IMR-90 (cell line): Measurements from ENCODE around the gene CHAF1B. TPM values are rescaled to one million over a fixed set of nuclear protein-coding genes. Genes with fewer than 3 reads are reported as not detected.
A peak's percentile ranks its signal among the peaks of the same experiment; 100 is the strongest.

Experiments
- ATAC-seq: fragments of 200-7000 bp; cut with Tn5 transposase; 2 replicates; pipeline ENCODE4 v1.9.1; 2020; ENCODE audit warnings: low read depth, mild to moderate bottlenecking, moderate library complexity
- BruUV-seq: library from RNA; stranded (reverse); fragments of 400-500 nt; replicated peaks from 2 replicates; lab custom pipeline; 2021; lab: Mats Ljungman, UMichigan
- CTCF ChIA-PET: fragments of 300-600 bp; formaldehyde crosslinking; extraction: SDS; loops from one replicate; lab custom pipeline; 2021; ENCODE audit warnings: antibody characterized with exemption; lab: Yijun Ruan, JAX
- POLR2A ChIA-PET: fragments of 300-600 bp; sonication (Branson Sonifier 250); formaldehyde crosslinking; loops from one replicate; lab custom pipeline; 2022; ENCODE audit warnings: antibody characterized with exemption; ENCODE audit not compliant: unreplicated experiment; lab: Charles Lee
- DNase-seq: peaks from one replicate; pipeline ENCODE4 v3.0.0; 2013
- H2AFZ ChIP-seq: replicated peaks from 2 replicates; pipeline ENCODE3; 2013; ENCODE audit warnings: low read length, mild to moderate bottlenecking; ENCODE audit not compliant: poor library complexity
- H2AK5ac ChIP-seq: 2 replicates; pipeline ENCODE4 v1.6.1; 2013; ENCODE audit warnings: low read depth, low read length, inconsistent platforms
- H2AK9ac ChIP-seq: replicated peaks from 2 replicates; pipeline ENCODE3; 2013; ENCODE audit warnings: mild to moderate bottlenecking, low read depth, low read length, moderate library complexity; ENCODE audit not compliant: poor library complexity
- H2BK120ac ChIP-seq: 2 replicates; pipeline ENCODE4 v1.6.1; 2013; ENCODE audit warnings: low read depth, low read length, inconsistent platforms
- H2BK15ac ChIP-seq: 3 replicates; pipeline ENCODE4 v1.6.1; 2013; ENCODE audit warnings: low read depth, low read length, inconsistent platforms
- H2BK20ac ChIP-seq: 2 replicates; pipeline ENCODE4 v1.6.1; 2013; ENCODE audit warnings: low read depth, mild to moderate bottlenecking, inconsistent platforms, low read length, moderate library complexity
- H2BK5ac ChIP-seq: 2 replicates; pipeline ENCODE4 v1.6.1; 2013; ENCODE audit warnings: mild to moderate bottlenecking, low read depth, low read length, inconsistent platforms; ENCODE audit not compliant: poor library complexity, severe bottlenecking
- H3K14ac ChIP-seq: replicated peaks from 2 replicates; pipeline ENCODE4 v1.6.1; 2013; ENCODE audit warnings: low read depth, low read length, inconsistent platforms
- H3K18ac ChIP-seq: 2 replicates; pipeline ENCODE4 v1.6.1; 2013; ENCODE audit warnings: low read depth, low read length, control low read depth
- H3K23ac ChIP-seq: 2 replicates; pipeline ENCODE4 v1.6.1; 2013; ENCODE audit warnings: low read depth, low read length, inconsistent platforms
- H3K27ac ChIP-seq: 2 replicates; pipeline ENCODE4 v1.5.1; 2013; ENCODE audit warnings: mild to moderate bottlenecking, control low read depth, low read length; ENCODE audit not compliant: insufficient read depth
- H3K27me3 ChIP-seq: 2 replicates; pipeline ENCODE4 v1.6.1; 2013; ENCODE audit warnings: low read length; ENCODE audit not compliant: control insufficient read depth, insufficient read depth
- H3K36me3 ChIP-seq: 2 replicates; pipeline ENCODE4 v1.6.1; 2013; ENCODE audit warnings: low read length, mixed read lengths; ENCODE audit not compliant: control insufficient read depth, insufficient read depth
- H3K4ac ChIP-seq: 2 replicates; pipeline ENCODE4 v1.6.1; 2013; ENCODE audit warnings: low read depth, low read length, inconsistent platforms
- H3K4me1 ChIP-seq: 2 replicates; pipeline ENCODE4 v1.6.1; 2013; ENCODE audit warnings: low read length, mixed read lengths; ENCODE audit not compliant: control insufficient read depth, insufficient read depth
- H3K4me2 ChIP-seq: 2 replicates; pipeline ENCODE4 v1.6.1; 2013; ENCODE audit warnings: low read depth, mild to moderate bottlenecking, control low read depth, low read length, moderate library complexity
- H3K4me3 ChIP-seq: 2 replicates; pipeline ENCODE4 v1.5.1; 2013; ENCODE audit warnings: low read depth, mild to moderate bottlenecking, control low read depth, low read length, moderate library complexity; ENCODE audit not compliant: insufficient read depth
- H3K56ac ChIP-seq: 2 replicates; pipeline ENCODE4 v1.6.1; 2013; ENCODE audit warnings: low read length, inconsistent platforms; ENCODE audit not compliant: insufficient read depth; ENCODE audit errors: extremely low read depth
- H3K79me1 ChIP-seq, 2 experiments: 2 replicates each; pipeline ENCODE4 v1.6.1; 2013; ENCODE audit warnings: low read length in 2 of 2, inconsistent platforms in 1 of 2, low read depth in 1 of 2
- H3K9ac ChIP-seq: 2 replicates; pipeline ENCODE4 v1.6.1; 2013; ENCODE audit warnings: low read depth, low read length, control low read depth
- H3K9me1 ChIP-seq: 2 replicates; pipeline ENCODE4 v1.6.1; 2013; ENCODE audit warnings: low read length, inconsistent platforms; ENCODE audit not compliant: insufficient read depth
- H3K9me3 ChIP-seq: 2 replicates; pipeline ENCODE4 v1.6.1; 2013; ENCODE audit warnings: low read length; ENCODE audit not compliant: control insufficient read depth, insufficient read depth
- H4K20me1 ChIP-seq: 2 replicates; pipeline ENCODE4 v1.6.1; 2013; ENCODE audit warnings: low read length, inconsistent platforms; ENCODE audit not compliant: insufficient read depth
- H4K5ac ChIP-seq: 2 replicates; pipeline ENCODE4 v1.6.1; 2013; ENCODE audit warnings: mild to moderate bottlenecking, low read depth, low read length, control low read depth
- H4K8ac ChIP-seq, 2 experiments: 2 replicates each; pipeline ENCODE4 v1.6.1; 2013; ENCODE audit warnings: low read depth in 2 of 2, low read length in 2 of 2, control low read depth in 1 of 2, inconsistent platforms in 1 of 2
- H4K91ac ChIP-seq: 2 replicates; pipeline ENCODE4 v1.6.1; 2013; ENCODE audit warnings: low read depth, low read length, inconsistent platforms; ENCODE audit not compliant: insufficient read depth
- CTCF ChIP-seq: conservative IDR thresholded peaks from 2 replicates; pipeline ENCODE4 v1.5.1; 2012; ENCODE audit warnings: mild to moderate bottlenecking, low read depth, low read length, improper control_type of control experiment
- ELK1 ChIP-seq: fragments of 150-350 bp; IDR thresholded peaks from 2 replicates; pipeline ENCODE4 v1.6.1; 2016; ENCODE audit warnings: low read depth, mild to moderate bottlenecking, low read length, moderate library complexity, borderline replicate concordance
- MAFK ChIP-seq: IDR thresholded peaks from 2 replicates; pipeline ENCODE4 v1.6.1; 2012; ENCODE audit warnings: low read depth, low read length, improper control_type of control experiment
- MXI1 ChIP-seq: IDR thresholded peaks from 2 replicates; pipeline ENCODE4 v1.6.1; 2012; ENCODE audit warnings: low read depth, mild to moderate bottlenecking, low read length, moderate library complexity, borderline replicate concordance
- NFE2L2 ChIP-seq: fragments of 150-350 bp; IDR thresholded peaks from 2 replicates; pipeline ENCODE4 v1.6.1; 2016; ENCODE audit warnings: low read depth, mild to moderate bottlenecking, low read length
- RAD21 ChIP-seq: IDR thresholded peaks from 2 replicates; pipeline ENCODE4 v1.6.1; 2012; ENCODE audit warnings: low read length, improper control_type of control experiment
- RCOR1 ChIP-seq: IDR thresholded peaks from 2 replicates; pipeline ENCODE4 v1.6.1; 2012; ENCODE audit warnings: mild to moderate bottlenecking, low read length, improper control_type of control experiment; ENCODE audit not compliant: insufficient replicate concordance
- RFX5 ChIP-seq: IDR thresholded peaks from 2 replicates; pipeline ENCODE4 v1.8.0; 2012; ENCODE audit warnings: low read depth, mild to moderate bottlenecking, low read length, moderate library complexity
- SMC3 ChIP-seq: fragments of 150-350 bp; IDR thresholded peaks from 2 replicates; pipeline ENCODE4 v1.6.1; 2016; ENCODE audit warnings: low read depth, mild to moderate bottlenecking, antibody characterized with exemption, low read length, moderate library complexity
- WGBS, 2 experiments: methylation state at CpG; one replicate each; pipeline versions ENCODE4 v1.1.5 to v1.1.7; 2013; ENCODE audit warnings: missing lambda C conversion rate in 2 of 2; ENCODE audit not compliant: insufficient read length in 1 of 2; ENCODE audit errors: extremely low coverage in 2 of 2; 5-methylcytosine and 5-hydroxymethylcytosine counted together
- dilution Hi-C: fragments of 300-500 bp; cut with HindIII; formaldehyde crosslinking; loops from one replicate; pipeline ENCODE4 v1.14.3; 2018; ENCODE audit warnings: low sequenced_read_pairs; ENCODE audit not compliant: unreplicated experiment
- in situ Hi-C: fragments of 300-500 bp; cut with MboI; formaldehyde crosslinking; loops from 3 replicates; pipeline ENCODE4 v1.14.3; 2019; ENCODE audit warnings: low sequenced_read_pairs, inconsistent platforms, mixed read lengths
- intact Hi-C: fragments of 100-400 bp; cut with micrococcal nuclease; formaldehyde crosslinking; loops from 2 replicates; pipeline ENCODE4 v1.10.0; 2022
- polyA plus RNA-seq, 3 experiments: library from polyadenylated mRNA; depleted of rRNA; stranded (reverse); fragments of >200 nt; gene quantifications; 2 replicates each; pipeline ENCODE4 v1.2.3, GENCODE V29; 2012; ENCODE audit warnings: low replicate concordance in 1 of 3
- total RNA-seq: library from RNA; depleted of rRNA; stranded (reverse); fragments of >200 nt; gene quantifications from 2 replicates; pipeline ENCODE4 v1.2.3, GENCODE V29; 2012

CHAF1B gene
- total and polyA plus RNA-seq, 2 of the 4 experiments (the other 2 are of a cell fraction): 4.5 to 6.4 TPM

- H3K27me3 ChIP-seq: no peaks in the 10 kb centered on the region
- no peaks in the 10 kb centered on the region for H4K20me1 ChIP-seq
- peak; percentile 64 for ATAC-seq
- no peak overlapping the region for H3K18ac ChIP-seq
- no TSS peak for BruUV-seq
- 0 out of 2 replicates have a peak overlapping the region, but pooled peaks have one; percentile 4 for H3K4ac ChIP-seq
- intact Hi-C loops (no loop called here), in situ Hi-C loops (loop anchor here (5.0 kb wide), 1 partner anchor 505 kb away; no protein-coding TSS in a partner anchor), dilution Hi-C loops (no loop called here)
- TF ChIP-seq MAFK (no peak), RFX5 (no peak), RAD21 (peak; percentile 75), ELK1 (no peak), RCOR1 (no peak), CTCF (peak; percentile 74), SMC3 (peak; percentile 61), MXI1 (no peak), NFE2L2 (no peak)
- H3K9me3 ChIP-seq: no peaks in the 10 kb centered on the region
- H3K4me3 ChIP-seq: no peak overlapping the region
- peak overlapping the region; percentile 49 for H2AFZ ChIP-seq
- H2BK15ac ChIP-seq: no peak overlapping the region
- POLR2A ChIA-PET: no interaction called here
- H2AK9ac ChIP-seq: peak overlapping the region; percentile 35
- no peak overlapping the region for H3K14ac ChIP-seq
- H4K8ac ChIP-seq: no peak overlapping the region
- CTCF ChIA-PET: interaction anchor here (0.6 to 1.3 kb wide), 2 partner anchors 57 to 62 kb away, joined by 4 to 7 read pairs; partner anchors contain the start of gene CLDN14
- H3K4me1 ChIP-seq: peaks cover 2% of the 10 kb centered on the region; the same call in 1 of the 2 replicates
- no peak overlapping the region for H2BK120ac ChIP-seq
- H3K27ac ChIP-seq: no peak overlapping the region
- no peak overlapping the region for H3K56ac ChIP-seq
- H4K91ac ChIP-seq: peak overlapping the region; percentile 22; the same call in 1 of the 2 replicates
- H2BK5ac ChIP-seq: no peak overlapping the region
- no peak overlapping the region for H3K4me2 ChIP-seq
- no peaks in the 10 kb centered on the region for H3K79me1 ChIP-seq
- no peak overlapping the region for H3K9ac ChIP-seq
- no peak overlapping the region for H4K5ac ChIP-seq
- DNase-seq: peak; percentile 71
- 55% methylated on average over 10 of the region's 28 CpGs; no CpG with 5 or more reads in 1 of the 2 experiments for WGBS, 2 experiments
- no peaks in the 10 kb centered on the region; the same call in 1 of the 2 replicates for H3K9me1 ChIP-seq
- peak overlapping the region; percentile 14; the same call in 1 of the 2 replicates for H2BK20ac ChIP-seq
- no peak overlapping the region; the same call in 1 of the 2 replicates for H2AK5ac ChIP-seq
- H3K23ac ChIP-seq: no peak overlapping the region
- H3K36me3 ChIP-seq: no peaks in the 10 kb centered on the region
Observed at GRCh38 chr21:36422279-36423098, 37.3 kb downstream of the CHAF1B start.
